Measurements from ENCODE around the gene PCSK5. TPM values are rescaled to one million over a fixed set of nuclear protein-coding genes. Genes with fewer than 3 reads are reported as not detected.

Gene PCSK5
- total RNA-seq, 1 experiment from 2014 or later: 0.17 TPM

GRCh38 chr9:76255781-76256455 lies 365.4 kb downstream of the PCSK5 start:
- ChIA-PET POLR2A (ENCODE audit: low non-redundant PET) (no interaction called here), CTCF (no interaction called here)
- H3K9me3 ChIP-seq (ENCODE audit: low read depth, low read length, poor library complexity, severe bottlenecking): no peaks in the 10 kb centered on the region
- no peak overlapping the region for H3K4me3 ChIP-seq (ENCODE audit: low read depth, low read length, poor library complexity, severe bottlenecking)
- peak; percentile 5 for DNase-seq (ENCODE audit: low spot score)
- TF ChIP-seq EZH2 (IDR thresholded peaks at IDR 0.05; ENCODE audit: borderline replicate concordance, low read depth, low read length, poor library complexity, severe bottlenecking) (no peak), CTCF (conservative IDR thresholded peaks at IDR 0.05; ENCODE audit: low read depth, low read length) (no peak)
- no peaks in the 10 kb centered on the region for H3K4me1 ChIP-seq (ENCODE audit: insufficient read depth, low read length, poor library complexity, severe bottlenecking)
- no peak overlapping the region for H3K27ac ChIP-seq (ENCODE audit: low read depth, low read length, poor library complexity, severe bottlenecking)
- BruUV-seq (replicated peaks): no TSS peak
- H3K36me3 ChIP-seq (ENCODE audit: insufficient read depth, low read length, poor library complexity, severe bottlenecking): no peaks in the 10 kb centered on the region
- H3K27me3 ChIP-seq (replicated peaks; ENCODE audit: insufficient read depth, low read depth, low read length, poor library complexity): peaks cover 10% of the 10 kb centered on the region
- intact Hi-C loops (cut with micrococcal nuclease; ENCODE audit: unreplicated experiment): no loop called here

GRCh38 chr9:76257311-76257710 lies 366.8 kb downstream of the PCSK5 start:
- Histone ChIP-seq H3K9me3 (ENCODE audit: low read depth, low read length, poor library complexity, severe bottlenecking) (no peaks in the 10 kb centered on the region), H3K27me3 (replicated peaks; ENCODE audit: insufficient read depth, low read depth, low read length, poor library complexity) (peaks cover 10% of the 10 kb centered on the region), H3K36me3 (ENCODE audit: insufficient read depth, low read length, poor library complexity, severe bottlenecking) (no peaks in the 10 kb centered on the region), H3K27ac (ENCODE audit: low read depth, low read length, poor library complexity, severe bottlenecking) (no peak overlapping the region), H3K4me3 (ENCODE audit: low read depth, low read length, poor library complexity, severe bottlenecking) (no peak overlapping the region), H3K4me1 (ENCODE audit: insufficient read depth, low read length, poor library complexity, severe bottlenecking) (no peaks in the 10 kb centered on the region)
- intact Hi-C loops (cut with micrococcal nuclease; ENCODE audit: unreplicated experiment): no loop called here
- ChIA-PET CTCF (no interaction called here), POLR2A (ENCODE audit: low non-redundant PET) (no interaction called here)
- BruUV-seq (replicated peaks): no TSS peak
- DNase-seq (ENCODE audit: low spot score): no peak
- TF ChIP-seq CTCF (conservative IDR thresholded peaks at IDR 0.05; ENCODE audit: low read depth, low read length): no peak
- TF ChIP-seq EZH2 (IDR thresholded peaks at IDR 0.05; ENCODE audit: borderline replicate concordance, low read depth, low read length, poor library complexity, severe bottlenecking): no peak

- Histone ChIP-seq H3K27me3 (replicated peaks; ENCODE audit: insufficient read depth, low read depth, low read length, poor library complexity) (no peaks in the 10 kb centered on the region), H3K27ac (ENCODE audit: low read depth, low read length, poor library complexity, severe bottlenecking) (no peak overlapping the region), H3K4me3 (ENCODE audit: low read depth, low read length, poor library complexity, severe bottlenecking) (no peak overlapping the region), H3K36me3 (ENCODE audit: insufficient read depth, low read length, poor library complexity, severe bottlenecking) (no peaks in the 10 kb centered on the region), H3K4me1 (ENCODE audit: insufficient read depth, low read length, poor library complexity, severe bottlenecking) (no peaks in the 10 kb centered on the region), H3K9me3 (ENCODE audit: low read depth, low read length, poor library complexity, severe bottlenecking) (no peaks in the 10 kb centered on the region)
- no TSS peak for BruUV-seq (replicated peaks)
- intact Hi-C loops (cut with micrococcal nuclease; ENCODE audit: unreplicated experiment): no loop called here
- ChIA-PET POLR2A (ENCODE audit: low non-redundant PET) (no interaction called here), CTCF (no interaction called here)
- TF ChIP-seq CTCF (conservative IDR thresholded peaks at IDR 0.05; ENCODE audit: low read depth, low read length) (no peak), EZH2 (IDR thresholded peaks at IDR 0.05; ENCODE audit: borderline replicate concordance, low read depth, low read length, poor library complexity, severe bottlenecking) (no peak)
- DNase-seq (ENCODE audit: low spot score): no peak
Measured at GRCh38 chr9:76266649-76267283, 376.3 kb downstream of the PCSK5 start.

All from A673 (cell line).